ENCODE results near the gene PIAS1.
A peak's percentile ranks its signal among the peaks of the same experiment; 100 is the strongest.
"Not testable (repeated sequence)": the region's sequence is repeated elsewhere in the genome, so short reads cannot be mapped to it uniquely, and the experiment has no call there.

Gene PIAS1

GRCh38 chr15:68205558-68205944 lies 151.4 kb downstream of the PIAS1 start:
- DNase-seq = no peak

GRCh38 chr15:68205954-68206539 lies 151.9 kb downstream of the PIAS1 start:
- peak; percentile 6 for DNase-seq

- DNase-seq = no peak
These were observed 152.6 kb downstream of the PIAS1 start for GRCh38 chr15:68206711-68207151.

- DNase-seq = no peak
These were observed 153.2 kb downstream of the PIAS1 start for GRCh38 chr15:68207176-68207935.

GRCh38 chr15:68208136-68208535 lies 154.0 kb downstream of the PIAS1 start:
- no peak for DNase-seq

GRCh38 chr15:68208636-68209240 lies 154.6 kb downstream of the PIAS1 start:
- no peak for DNase-seq

- no peak for DNase-seq
These were observed 155.2 kb downstream of the PIAS1 start for GRCh38 chr15:68209272-68209671.

GRCh38 chr15:68209735-68210408 lies 155.8 kb downstream of the PIAS1 start:
- DNase-seq = no peak

GRCh38 chr15:68210409-68210756 lies 156.3 kb downstream of the PIAS1 start:
- DNase-seq = no peak

GRCh38 chr15:68210821-68211655 lies 156.9 kb downstream of the PIAS1 start:
- no peak for DNase-seq

GRCh38 chr15:68211656-68212320 lies 157.7 kb downstream of the PIAS1 start:
- DNase-seq = no peak

- not testable (repeated sequence) for DNase-seq
These were observed 159.4 kb downstream of the PIAS1 start for GRCh38 chr15:68213491-68213845.

- no peak for DNase-seq
These were observed 160.1 kb downstream of the PIAS1 start for GRCh38 chr15:68213991-68214837.

- no peak for DNase-seq
These were observed 160.7 kb downstream of the PIAS1 start for GRCh38 chr15:68214838-68215254.

GRCh38 chr15:68217341-68217740 lies 163.2 kb downstream of the PIAS1 start:
- DNase-seq = no peak

- DNase-seq = no peak
These were observed 164.2 kb downstream of the PIAS1 start for GRCh38 chr15:68218331-68218730.

GRCh38 chr15:68218847-68219798 lies 165.0 kb downstream of the PIAS1 start:
- DNase-seq = no peak

- DNase-seq = no peak
These were observed 166.4 kb downstream of the PIAS1 start for GRCh38 chr15:68220489-68220888.

- no peak for DNase-seq
These were observed 166.9 kb downstream of the PIAS1 start for GRCh38 chr15:68220967-68221366.

Data from DMS153 (cell line).